Stimulated activated naive CD8-positive, alpha-beta T cell treated with anti-CD3 and anti-CD28 coated beads, Interleukin-15, amount 100 ng/mL, for 72 hours (primary cell): ENCODE results near the gene NR2F1-AS1.
A peak's percentile ranks its signal among the peaks of the same experiment; 100 is the strongest.

Source experiments
- ATAC-seq: fragments of 150-1000 bp; cut with Tn5 transposase; 2 replicates; pipeline ENCODE4 v1.10.0; 2021; ENCODE audit warnings: mild to moderate bottlenecking, moderate library complexity
- DNase-seq, 2 donors: peaks; one replicate each; pipeline ENCODE4 v3.0.0; 2021 to 2022
- H3K27ac Mint-ChIP-seq, 2 donors: one replicate each; pipeline ENCODE4 v1.8.0; 2022; ENCODE audit warnings: mild to moderate bottlenecking in 2 of 2, mixed read lengths in 2 of 2, moderate library complexity in 2 of 2
- H3K27me3 Mint-ChIP-seq: one replicate; pipeline ENCODE4 v1.8.0; 2022; ENCODE audit warnings: mixed read lengths
- H3K4me1 Mint-ChIP-seq: one replicate; pipeline ENCODE4 v1.8.0; 2022; ENCODE audit warnings: mild to moderate bottlenecking, mixed read lengths
- H3K4me3 Mint-ChIP-seq, 2 donors: one replicate each; pipeline ENCODE4 v1.8.0; 2022; ENCODE audit warnings: mild to moderate bottlenecking in 2 of 2, mixed read lengths in 2 of 2, moderate library complexity in 1 of 2
- H3K9me3 Mint-ChIP-seq, 2 donors: one replicate each; pipeline ENCODE4 v1.8.0; 2022; ENCODE audit warnings: mixed read lengths in 2 of 2

NR2F1-AS1 gene

DNA sequence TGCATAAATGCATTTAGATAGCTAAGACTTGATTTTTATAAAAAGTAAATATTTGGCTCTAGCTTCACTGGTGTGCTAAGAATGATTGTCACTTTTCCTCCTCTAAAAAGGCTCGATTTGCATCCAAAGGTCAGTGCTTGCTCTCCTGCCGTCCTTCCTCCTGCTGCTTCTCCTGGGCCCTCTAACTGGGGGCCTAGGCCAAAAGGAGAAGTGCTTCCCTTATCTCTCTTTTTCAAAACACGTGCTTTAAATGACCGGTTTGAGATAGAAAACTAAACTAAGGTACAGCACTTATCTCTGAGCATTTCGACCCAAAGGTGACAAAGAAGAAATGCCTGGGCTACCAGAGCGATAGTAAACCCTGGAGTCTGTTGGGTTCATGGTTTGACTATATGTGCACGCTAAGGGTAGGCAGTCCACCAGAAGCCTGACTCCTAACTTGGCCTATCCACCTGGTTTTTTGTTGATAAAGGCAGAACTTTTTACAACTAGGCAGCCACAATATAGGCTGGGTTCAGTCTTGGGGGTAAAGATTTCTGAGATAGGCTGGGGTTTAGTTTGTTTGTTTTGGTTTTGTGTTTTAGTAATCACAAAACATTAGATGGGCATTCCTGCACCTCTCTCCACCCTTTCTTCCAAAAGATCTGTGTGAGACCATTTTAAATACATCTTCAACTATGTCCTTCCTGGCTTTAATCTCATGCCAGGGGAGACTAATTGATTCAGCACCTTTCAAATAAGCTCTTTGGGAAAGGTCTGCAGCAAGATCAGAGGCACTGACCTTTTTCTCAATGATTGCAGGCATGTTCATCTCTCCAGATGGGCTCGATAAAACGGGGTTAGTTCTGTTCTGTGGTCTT is 3.8 kb downstream of the NR2F1-AS1 start:
- Mint-ChIP-seq H3K27me3 (no peaks in the 10 kb centered on the region), H3K4me3 (no peak overlapping the region), H3K27ac (no peak overlapping the region), H3K9me3 (no peaks in the 10 kb centered on the region), H3K4me1 (peaks cover 52% of the 10 kb centered on the region)
- DNase-seq, result no peak
- ATAC-seq, result no peak

DNA sequence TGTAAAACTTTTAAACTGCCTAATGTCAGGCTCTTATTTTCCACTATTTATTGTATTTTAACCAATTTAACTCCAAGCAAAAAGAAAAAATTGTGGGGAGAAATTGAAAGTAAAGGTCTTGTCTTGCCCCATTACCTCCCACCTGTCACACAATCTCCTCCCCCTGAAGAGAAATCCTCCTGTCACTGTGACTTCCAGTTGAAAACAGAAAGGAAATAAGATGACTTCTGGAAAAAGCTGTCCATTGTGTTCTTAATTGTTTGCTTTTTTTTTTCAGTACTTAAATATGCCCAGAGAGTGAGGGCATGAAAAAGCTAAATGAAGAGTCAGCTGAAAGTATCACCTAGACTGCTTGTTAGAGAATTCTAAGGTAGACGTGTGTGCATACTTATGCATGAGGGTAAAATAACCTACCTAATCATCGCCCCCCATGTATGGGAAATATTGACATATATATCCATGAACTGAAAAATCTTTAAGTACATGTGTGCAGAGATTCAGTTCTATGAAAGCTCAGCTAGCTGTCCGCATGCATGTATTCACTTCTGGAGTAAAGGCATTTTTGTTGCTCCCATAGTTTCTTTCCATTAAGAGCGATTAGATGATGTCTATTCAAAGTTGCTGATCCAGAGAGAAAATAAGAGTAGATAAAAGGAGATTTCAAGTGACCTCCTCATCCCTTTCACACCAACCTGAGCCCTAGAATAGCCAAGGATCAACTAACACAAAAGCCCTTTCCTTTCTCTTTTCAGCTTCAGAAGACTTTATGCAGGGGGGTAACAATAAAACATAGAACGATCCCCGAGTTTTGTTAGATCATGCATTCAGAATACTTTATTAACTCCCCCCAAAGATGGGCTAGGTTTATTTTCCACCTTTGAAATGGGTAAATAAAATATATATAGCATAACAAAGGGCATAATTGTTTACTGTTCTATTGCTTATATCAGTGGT is 5.3 kb downstream of the NR2F1-AS1 start:
- no peaks in the 10 kb centered on the region for H3K27me3 Mint-ChIP-seq
- H3K4me1 Mint-ChIP-seq, result peaks cover 62% of the 10 kb centered on the region
- no peaks in the 10 kb centered on the region for H3K9me3 Mint-ChIP-seq
- no peak overlapping the region for H3K27ac Mint-ChIP-seq
- ATAC-seq, result no peak
- no peak overlapping the region for H3K4me3 Mint-ChIP-seq
- DNase-seq, result no peak

DNA sequence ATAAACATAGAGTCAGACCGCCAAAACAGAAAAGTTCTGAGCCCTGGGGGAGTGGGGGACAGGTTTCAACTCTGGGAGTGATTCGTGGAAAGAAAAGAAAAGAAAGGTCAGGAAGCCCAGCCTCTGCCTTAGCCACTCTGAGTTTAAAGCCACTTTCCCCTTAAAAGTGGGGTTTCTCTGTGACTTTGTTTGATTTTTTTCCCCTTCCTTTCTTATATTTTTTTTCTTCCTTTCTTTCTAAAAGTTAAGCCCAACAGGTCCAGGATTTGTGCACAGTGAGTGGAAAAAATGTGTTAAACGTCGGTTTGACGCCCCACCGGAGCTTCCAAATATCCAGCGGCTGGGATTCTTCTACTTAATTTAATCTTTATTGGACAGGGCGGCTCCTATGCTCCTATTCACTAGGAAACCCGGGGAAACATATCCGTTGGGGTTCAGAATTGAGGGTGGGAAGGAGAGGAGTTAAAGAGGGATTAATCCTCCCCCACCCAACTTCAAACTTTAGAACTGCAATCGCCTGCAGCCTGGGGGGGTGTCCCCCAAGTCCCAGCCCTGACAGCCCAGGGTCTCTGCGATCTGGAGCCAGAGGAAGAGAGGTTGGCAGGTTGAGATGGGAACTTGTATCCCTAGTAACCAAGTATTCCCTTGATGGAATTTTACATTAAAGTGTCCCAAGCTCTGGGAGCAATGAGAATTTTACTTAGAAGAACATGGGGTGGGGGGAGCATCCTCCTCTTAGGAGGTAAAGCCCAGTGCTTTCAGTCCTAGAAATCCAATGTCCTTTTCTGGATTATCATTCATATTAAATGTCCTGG is 6.3 kb downstream of the NR2F1-AS1 start:
- Mint-ChIP-seq H3K27me3 (no peaks in the 10 kb centered on the region), H3K4me3 (no peak overlapping the region), H3K4me1 (peaks cover 62% of the 10 kb centered on the region), H3K27ac (no peak overlapping the region), H3K9me3 (no peaks in the 10 kb centered on the region)
- no peak for ATAC-seq
- no peak for DNase-seq

DNA sequence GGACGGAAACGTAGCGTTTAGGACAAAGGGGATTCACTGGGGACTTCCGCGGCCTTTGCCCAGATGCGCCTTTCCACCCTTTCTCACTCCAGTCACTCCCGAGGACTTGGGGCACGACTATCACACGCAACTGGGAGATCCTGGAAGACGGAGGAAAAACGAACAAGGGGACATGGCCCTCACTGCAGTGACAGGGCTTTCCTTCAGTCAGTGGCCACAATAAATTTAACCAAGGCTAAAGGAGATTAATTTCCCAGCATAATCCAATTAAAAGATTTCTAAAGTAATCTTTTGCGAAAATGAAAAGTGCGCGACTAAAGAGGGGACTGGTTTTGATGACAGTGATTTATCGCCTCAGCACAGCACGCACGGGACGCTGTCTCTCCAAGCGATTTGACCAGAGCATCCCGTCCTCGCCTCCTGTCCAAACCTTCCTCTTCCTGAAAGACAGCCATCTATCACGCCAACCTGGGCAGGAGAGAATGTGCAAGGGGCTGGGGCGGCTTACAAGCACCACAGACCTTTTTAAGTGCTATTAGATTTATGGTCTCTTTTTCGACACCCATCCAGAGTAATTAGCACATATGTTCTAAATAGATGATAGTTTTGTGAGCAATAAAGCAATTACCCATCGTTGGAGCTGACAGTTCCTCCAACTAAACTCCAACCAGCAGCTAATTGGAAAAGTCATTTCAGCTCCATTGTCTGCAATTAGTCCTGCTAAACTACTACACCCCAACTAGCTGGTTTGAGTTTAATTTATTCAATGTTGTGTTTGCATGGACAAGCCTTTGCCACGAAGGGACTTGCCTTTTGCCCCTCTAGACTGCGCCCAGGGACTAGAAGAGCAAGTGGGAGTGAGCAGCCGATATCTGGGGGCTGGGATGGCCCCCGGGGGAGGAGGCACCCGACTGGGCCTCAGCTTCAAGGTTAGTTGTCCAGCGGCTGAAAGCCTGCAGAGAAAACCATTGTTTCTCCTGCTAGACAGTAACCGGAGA is 7.4 kb downstream of the NR2F1-AS1 start:
- Mint-ChIP-seq H3K4me3 (peak overlapping the region in 1 of 2 donors; percentile 64), H3K4me1 (peaks cover 52% of the 10 kb centered on the region), H3K27me3 (no peaks in the 10 kb centered on the region), H3K9me3 (no peaks in the 10 kb centered on the region), H3K27ac (peak overlapping the region in 1 of 2 donors; percentile 65)
- ATAC-seq (no peak), DNase-seq (no peak)

DNA sequence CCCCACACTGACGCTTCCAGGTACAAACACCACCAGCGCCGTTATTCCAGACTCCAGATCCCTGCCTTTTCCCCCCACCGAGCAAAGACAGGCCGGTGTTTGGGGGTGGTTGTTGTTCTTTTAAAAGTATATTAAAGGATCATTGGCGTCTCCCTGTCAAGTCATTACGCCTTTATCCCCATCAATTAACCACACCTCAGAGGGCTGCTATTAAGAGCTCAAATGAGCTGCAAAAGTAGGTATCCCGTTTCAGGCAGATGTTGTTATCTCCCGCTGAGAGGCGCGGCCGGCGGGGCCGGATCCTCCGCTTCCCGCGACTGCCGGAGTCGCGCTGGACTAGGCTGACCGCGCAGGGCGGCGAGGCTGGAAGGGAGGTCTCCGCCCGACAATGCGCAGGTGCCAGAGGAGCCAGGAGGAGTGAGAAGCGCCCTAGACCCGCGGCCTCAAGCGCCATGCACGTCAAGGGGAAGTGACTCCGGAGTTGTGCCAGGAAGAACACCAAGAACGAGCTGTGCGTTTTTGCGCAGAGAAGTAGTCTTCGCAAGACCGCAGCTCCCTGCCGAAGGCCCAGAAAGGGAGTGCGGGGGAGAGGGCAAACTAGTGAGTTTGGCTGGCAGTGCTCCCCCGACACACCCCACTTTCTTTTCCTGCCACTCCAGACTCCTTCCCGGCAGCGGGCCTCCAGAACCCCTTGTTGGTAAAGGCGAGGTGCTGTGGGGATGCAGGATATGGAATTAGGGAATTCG is 8.2 kb downstream of the NR2F1-AS1 start:
- no peak overlapping the region for H3K27ac Mint-ChIP-seq
- peak overlapping the region; percentile 37 to 64 for H3K4me3 Mint-ChIP-seq
- H3K9me3 Mint-ChIP-seq, result no peaks in the 10 kb centered on the region
- no peak for ATAC-seq
- H3K4me1 Mint-ChIP-seq, result peaks cover 43% of the 10 kb centered on the region
- DNase-seq, result no peak
- peaks cover under 1% of the 10 kb centered on the region for H3K27me3 Mint-ChIP-seq

DNA sequence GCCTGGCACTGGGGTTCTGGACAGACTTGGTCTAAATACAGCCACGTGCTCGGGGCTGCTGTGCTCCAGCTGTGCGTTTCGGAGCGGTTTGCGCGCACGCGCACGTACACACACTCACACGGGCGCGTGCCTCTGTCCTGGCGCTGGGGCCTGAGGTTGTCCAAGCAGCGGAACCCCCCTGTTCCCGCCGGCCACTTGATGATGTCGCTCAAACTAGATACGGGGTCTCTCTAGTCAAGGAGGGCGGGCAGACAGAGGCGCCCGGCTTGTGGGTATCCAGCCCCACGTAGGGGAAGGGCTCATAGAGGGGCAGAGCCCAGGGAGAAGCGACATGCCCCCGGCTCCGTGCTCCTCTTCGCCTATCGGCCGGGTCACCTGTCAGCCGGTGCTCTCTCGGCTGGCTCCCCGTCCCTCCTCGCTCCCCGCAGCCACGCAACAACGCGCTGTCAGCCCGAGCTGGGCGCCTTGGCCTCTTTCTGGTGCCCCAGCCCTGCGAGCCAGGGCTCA is 8.9 kb downstream of the NR2F1-AS1 start:
- H3K4me3 Mint-ChIP-seq, result peak overlapping the region; percentile 57 to 64
- H3K27ac Mint-ChIP-seq, result no peak overlapping the region
- DNase-seq, result no peak
- H3K9me3 Mint-ChIP-seq, result no peaks in the 10 kb centered on the region
- ATAC-seq, result peak; percentile 7
- peaks cover 7% of the 10 kb centered on the region for H3K27me3 Mint-ChIP-seq
- peaks cover 43% of the 10 kb centered on the region for H3K4me1 Mint-ChIP-seq

DNA sequence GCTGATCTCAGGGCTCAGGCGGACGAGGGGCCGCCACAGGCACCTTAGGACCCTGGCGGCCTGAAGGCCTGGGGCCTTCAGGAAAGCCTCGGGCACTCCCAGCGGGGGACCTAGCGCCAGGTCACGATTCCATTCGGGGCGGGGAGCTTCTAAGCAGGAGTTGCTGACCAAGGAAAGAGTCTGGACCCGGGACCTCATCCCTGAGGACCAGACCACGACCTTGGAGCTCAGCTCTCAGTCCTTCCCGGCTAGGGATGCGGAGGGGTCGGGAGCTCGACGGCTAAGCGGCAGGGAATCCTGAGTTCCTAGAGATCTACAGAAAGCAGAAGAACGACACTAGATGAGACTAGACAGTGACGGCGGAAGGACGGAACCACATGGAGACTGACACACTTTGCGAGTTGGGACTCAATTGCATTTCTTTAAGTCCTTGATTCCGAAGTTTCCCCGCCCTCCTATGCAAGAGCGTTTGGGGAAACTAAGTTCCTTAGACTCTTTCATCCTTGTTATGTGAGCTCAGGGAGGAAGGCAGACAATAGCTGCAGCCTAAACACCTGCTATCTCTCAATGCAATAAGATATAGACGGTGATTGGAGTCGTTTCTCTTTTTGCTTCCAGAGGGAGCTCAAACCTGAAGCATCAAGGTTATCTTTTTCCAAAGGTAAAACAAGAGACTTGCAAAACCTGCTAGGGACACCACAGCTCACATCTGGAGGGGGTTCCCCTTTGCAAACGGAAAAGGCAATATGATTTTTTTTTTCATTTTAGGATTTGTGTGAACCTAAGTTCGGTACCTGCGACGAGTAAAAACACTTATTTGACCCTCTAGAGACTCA is 9.7 kb downstream of the NR2F1-AS1 start:
- no peaks in the 10 kb centered on the region for H3K9me3 Mint-ChIP-seq
- no peak overlapping the region for H3K27ac Mint-ChIP-seq
- DNase-seq, result no peak
- no peak for ATAC-seq
- peaks cover 43% of the 10 kb centered on the region for H3K4me1 Mint-ChIP-seq
- peaks cover 8% of the 10 kb centered on the region for H3K27me3 Mint-ChIP-seq
- H3K4me3 Mint-ChIP-seq, result peak overlapping the region; percentile 57 to 75

DNA sequence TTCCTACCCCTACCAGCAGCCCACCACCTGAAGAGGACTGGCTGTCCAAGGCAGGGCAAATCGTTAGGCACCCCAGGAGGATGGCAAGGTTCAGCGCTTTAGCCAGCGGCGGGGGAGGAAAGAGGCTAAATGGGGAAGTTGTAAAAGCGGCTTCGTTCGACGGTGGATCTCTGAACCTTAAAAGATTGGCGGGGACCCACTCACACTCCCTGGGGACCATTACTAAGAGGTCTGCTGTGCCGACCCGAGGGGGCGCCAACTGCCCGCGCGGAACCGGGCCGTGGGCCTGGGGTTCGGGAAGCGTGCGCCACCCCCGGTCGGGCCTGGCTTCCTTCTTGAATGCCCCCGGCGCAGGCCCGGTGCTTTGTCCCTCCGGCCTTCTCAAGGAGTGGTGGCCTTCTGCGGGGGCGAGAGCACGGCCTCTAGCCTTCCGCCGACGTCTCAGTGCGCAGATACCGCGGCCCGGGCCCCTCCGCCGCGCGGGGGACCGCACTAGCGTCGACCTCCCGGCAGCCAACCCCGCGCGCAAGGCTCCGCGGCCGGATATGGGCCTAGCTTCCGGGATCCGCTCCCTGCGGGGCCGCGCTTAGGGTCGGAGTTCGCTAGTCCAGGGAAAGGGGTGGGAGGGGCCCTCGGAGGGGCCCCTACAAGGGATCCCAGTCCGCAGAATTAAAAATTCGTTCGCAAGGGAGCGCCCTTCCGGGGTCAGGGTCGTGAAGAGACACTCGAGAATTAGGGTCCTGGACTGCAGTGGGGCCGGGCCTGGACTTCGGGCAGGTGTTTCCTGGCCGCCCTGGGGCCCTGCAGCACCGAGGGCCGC is 10.5 kb downstream of the NR2F1-AS1 start:
- Mint-ChIP-seq H3K4me3 (peak overlapping the region; percentile 57 to 75), H3K4me1 (peaks cover 43% of the 10 kb centered on the region), H3K27ac (no peak overlapping the region), H3K27me3 (peaks cover 8% of the 10 kb centered on the region), H3K9me3 (no peaks in the 10 kb centered on the region)
- DNase-seq, result peak; percentile 33 to 40
- ATAC-seq, result peak; percentile 80

DNA sequence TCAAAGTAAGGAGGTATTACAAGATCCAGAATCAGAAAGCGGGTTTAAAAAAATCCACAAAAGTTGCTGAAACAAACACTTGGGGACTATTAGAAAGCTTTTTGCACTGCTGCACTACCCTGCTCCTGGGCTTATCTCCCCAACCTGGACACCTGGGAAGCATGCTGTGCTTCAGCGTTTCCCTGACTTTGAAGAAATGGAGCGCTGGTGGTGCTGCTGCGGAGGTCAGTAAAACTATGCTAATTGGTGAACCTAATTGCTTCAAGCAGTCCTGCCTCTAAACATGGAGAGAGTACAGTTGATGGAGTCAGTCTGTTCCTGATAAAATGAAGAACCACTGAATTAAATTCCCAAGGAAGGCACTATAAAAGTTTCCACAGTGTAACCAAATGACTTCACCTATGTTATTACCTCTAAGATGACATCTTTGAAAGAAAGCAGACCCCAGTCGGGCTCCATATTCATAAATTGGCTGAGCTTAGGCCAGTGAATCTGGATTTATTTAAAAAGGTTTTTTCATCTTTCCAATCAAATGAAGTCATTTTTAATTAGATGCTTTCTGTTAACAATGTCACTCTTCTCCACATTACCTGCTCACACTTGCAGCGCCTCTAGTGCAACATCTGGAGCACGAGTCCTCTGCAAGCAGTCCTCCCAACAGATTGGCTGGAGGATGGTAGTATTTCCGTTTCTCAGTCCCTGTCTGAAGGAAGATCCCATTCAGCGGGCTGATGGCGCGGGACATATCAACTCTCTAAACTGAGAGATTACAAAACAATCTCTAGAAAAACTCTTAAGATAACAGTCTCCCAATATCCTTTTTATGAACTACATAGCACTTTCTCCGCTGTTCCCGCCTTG is 11.5 kb downstream of the NR2F1-AS1 start:
- Mint-ChIP-seq H3K27ac (no peak overlapping the region), H3K4me1 (peaks cover 43% of the 10 kb centered on the region), H3K4me3 (peak overlapping the region; percentile 55 to 57), H3K9me3 (no peaks in the 10 kb centered on the region), H3K27me3 (peaks cover 8% of the 10 kb centered on the region)
- no peak for ATAC-seq
- DNase-seq, result no peak

DNA sequence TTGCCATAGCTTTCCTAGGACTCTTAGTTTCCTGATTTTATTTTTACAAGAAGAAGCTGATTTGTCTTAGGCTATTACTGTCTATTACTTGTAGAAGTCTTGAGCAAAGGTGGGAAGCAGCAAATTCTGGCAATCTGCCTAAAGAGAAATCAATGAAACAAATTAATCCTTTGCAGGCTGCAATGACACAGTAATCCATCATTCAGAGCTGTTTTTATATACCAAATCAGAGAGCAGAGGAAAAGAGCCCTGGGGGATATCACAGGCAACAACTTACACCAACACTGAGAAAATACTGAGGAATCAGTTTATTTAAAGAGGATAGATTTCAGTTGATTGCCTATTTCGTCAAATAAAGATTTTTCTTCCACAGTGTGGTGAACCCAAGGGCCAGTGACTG is 13.6 kb downstream of the NR2F1-AS1 start:
- Mint-ChIP-seq H3K27me3 (peaks cover 8% of the 10 kb centered on the region), H3K4me3 (no peak overlapping the region), H3K27ac (no peak overlapping the region), H3K4me1 (peaks cover 27% of the 10 kb centered on the region), H3K9me3 (no peaks in the 10 kb centered on the region)
- no peak for DNase-seq
- ATAC-seq, result no peak

DNA sequence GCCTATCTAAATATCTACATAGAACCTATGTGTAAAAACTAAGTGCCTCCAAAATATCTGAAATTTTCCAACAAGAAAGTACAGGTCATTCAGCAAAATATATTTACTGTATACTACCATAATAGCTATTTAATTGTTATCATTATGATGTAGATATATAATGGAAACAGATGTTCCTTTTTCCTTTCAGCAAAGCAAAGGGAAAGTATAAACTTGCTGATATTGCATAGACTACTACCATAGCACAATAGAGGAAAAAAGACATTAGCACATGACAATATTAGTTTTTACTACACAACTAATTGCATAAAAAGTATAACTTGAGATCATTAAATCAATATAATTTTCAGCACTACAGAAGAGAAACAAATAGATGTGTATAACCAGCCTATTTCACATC is 14.9 kb downstream of the NR2F1-AS1 start:
- no peaks in the 10 kb centered on the region for H3K9me3 Mint-ChIP-seq
- H3K4me1 Mint-ChIP-seq, result peaks cover 14% of the 10 kb centered on the region

More for the DNA sequence above, 14.9 kb downstream of the NR2F1-AS1 start:
- ATAC-seq (no peak), DNase-seq (no peak)
- Mint-ChIP-seq H3K27ac (no peak overlapping the region), H3K4me3 (no peak overlapping the region), H3K27me3 (peaks cover 8% of the 10 kb centered on the region)
